HUES64 (cell line): ENCODE measurements around the gene PYM1.
A peak's percentile ranks its signal among the peaks of the same experiment; 100 is the strongest.
"Not testable (repeated sequence)": the region's sequence is repeated elsewhere in the genome, so short reads cannot be mapped to it uniquely, and the experiment has no call there.

Experiments used
- H3K27ac ChIP-seq: 2 replicates; pipeline ENCODE4 v1.7.0; 2013; ENCODE audit warnings: low read depth, low read length, inconsistent platforms
- H3K27me3 ChIP-seq: 2 replicates; pipeline ENCODE4 v1.6.1; 2013; ENCODE audit warnings: mild to moderate bottlenecking, low read length; ENCODE audit not compliant: insufficient read depth
- H3K36me3 ChIP-seq: 2 replicates; pipeline ENCODE4 v1.6.1; 2013; ENCODE audit warnings: mild to moderate bottlenecking, low read length; ENCODE audit not compliant: insufficient read depth
- H3K4me1 ChIP-seq: 2 replicates; pipeline ENCODE4 v1.6.1; 2013; ENCODE audit warnings: mild to moderate bottlenecking, low read length, moderate library complexity; ENCODE audit not compliant: insufficient read depth
- H3K4me3 ChIP-seq: 2 replicates; pipeline ENCODE4 v1.5.1; 2013; ENCODE audit warnings: mild to moderate bottlenecking, low read length, moderate library complexity
- H3K9ac ChIP-seq: 2 replicates; pipeline ENCODE4 v1.6.1; 2013; ENCODE audit warnings: mild to moderate bottlenecking, low read depth, low read length
- H3K9me3 ChIP-seq: 2 replicates; pipeline ENCODE4 v1.6.1; 2013; ENCODE audit warnings: low read depth, low read length; ENCODE audit not compliant: insufficient read depth
- WGBS: fragments of 150-250, 120-280 bp; methylation state at CpG from one replicate; pipeline ENCODE4 v1.1.7; 2013; ENCODE audit warnings: missing lambda C conversion rate; 5-methylcytosine and 5-hydroxymethylcytosine counted together

Gene PYM1

GRCh38 chr12:55908726-55909512, 18.8 kb downstream of the PYM1 start:
- WGBS, result 90% methylated on average over 7 of the region's 8 CpGs
- peaks cover 12% of the 10 kb centered on the region for H3K36me3 ChIP-seq
- H3K4me1 ChIP-seq, result peaks cover 6% of the 10 kb centered on the region; the same call in 1 of the 2 replicates
- H3K9me3 ChIP-seq, result no peaks in the 10 kb centered on the region
- H3K27ac ChIP-seq, result peak overlapping the region; percentile 36; the same call in 1 of the 2 replicates
- H3K4me3 ChIP-seq, result no peak overlapping the region
- no peaks in the 10 kb centered on the region for H3K27me3 ChIP-seq
- peak overlapping the region; percentile 19; the same call in 1 of the 2 replicates for H3K9ac ChIP-seq

- Histone ChIP-seq H3K4me1 (peaks cover 6% of the 10 kb centered on the region; the same call in 1 of the 2 replicates), H3K4me3 (no peak overlapping the region), H3K9me3 (no peaks in the 10 kb centered on the region), H3K9ac (no peak overlapping the region), H3K27me3 (no peaks in the 10 kb centered on the region), H3K36me3 (peaks cover 26% of the 10 kb centered on the region), H3K27ac (no peak overlapping the region)
- no CpG with 5 or more reads among the region's 1 CpG for WGBS
Observed at GRCh38 chr12:55906056-55906455, 21.6 kb downstream of the PYM1 start.

GRCh38 chr12:55901881-55902490, 25.7 kb downstream of the PYM1 start:
- peaks cover 39% of the 10 kb centered on the region for H3K36me3 ChIP-seq
- no peak overlapping the region for H3K27ac ChIP-seq
- WGBS, result 94% methylated on average over 7 of the region's 7 CpGs
- no peaks in the 10 kb centered on the region for H3K9me3 ChIP-seq
- no peaks in the 10 kb centered on the region for H3K4me1 ChIP-seq
- H3K27me3 ChIP-seq, result no peaks in the 10 kb centered on the region
- no peak overlapping the region for H3K9ac ChIP-seq
- no peak overlapping the region for H3K4me3 ChIP-seq

- no peaks in the 10 kb centered on the region for H3K4me1 ChIP-seq
- H3K27ac ChIP-seq, result no peak overlapping the region
- H3K36me3 ChIP-seq, result peaks cover 39% of the 10 kb centered on the region
- no peak overlapping the region for H3K4me3 ChIP-seq
- WGBS, result 95% methylated on average over 1 of the region's 2 CpGs
- H3K9me3 ChIP-seq, result no peaks in the 10 kb centered on the region
- H3K9ac ChIP-seq, result no peak overlapping the region
- no peaks in the 10 kb centered on the region for H3K27me3 ChIP-seq
Observed at GRCh38 chr12:55899082-55899481, 28.6 kb downstream of the PYM1 start.

DNA sequence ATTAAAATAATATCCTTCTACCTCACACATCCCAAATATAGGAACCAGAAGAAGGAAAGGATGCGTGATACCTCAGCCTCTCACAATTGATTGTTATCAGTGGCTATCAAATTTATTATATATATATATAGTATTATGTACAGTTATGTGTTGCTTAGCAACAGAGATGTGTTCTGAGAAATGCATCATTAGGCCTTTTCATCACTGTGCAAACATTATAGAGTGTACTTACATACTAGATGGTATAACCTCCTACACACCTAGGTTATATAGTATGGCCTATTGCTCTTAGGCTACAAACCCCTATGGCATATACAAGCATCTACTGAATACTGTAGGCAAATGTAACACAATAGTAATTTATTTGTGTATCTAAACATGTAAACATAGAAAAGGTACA, 34.0 kb downstream of the PYM1 start:
- no peaks in the 10 kb centered on the region for H3K27me3 ChIP-seq
- no peak overlapping the region for H3K9ac ChIP-seq
- H3K4me1 ChIP-seq, result no peaks in the 10 kb centered on the region
- no CpG with 5 or more reads among the region's 1 CpG for WGBS
- no peak overlapping the region for H3K27ac ChIP-seq
- H3K36me3 ChIP-seq, result no peaks in the 10 kb centered on the region
- no peak overlapping the region for H3K4me3 ChIP-seq
- 0 out of 2 replicates have a peak, but pooled peaks cover 2% of the 10 kb centered on the region for H3K9me3 ChIP-seq

- WGBS, result 91% methylated on average over 2 of the region's 4 CpGs
- no peak overlapping the region for H3K9ac ChIP-seq
- H3K27ac ChIP-seq, result no peak overlapping the region
- no peak overlapping the region for H3K4me3 ChIP-seq
- H3K9me3 ChIP-seq, result 0 out of 2 replicates have a peak, but pooled peaks cover 2% of the 10 kb centered on the region
- H3K36me3 ChIP-seq, result no peaks in the 10 kb centered on the region
- H3K4me1 ChIP-seq, result no peaks in the 10 kb centered on the region
- H3K27me3 ChIP-seq, result no peaks in the 10 kb centered on the region
Observed at GRCh38 chr12:55891310-55891709, 36.4 kb downstream of the PYM1 start.

DNA sequence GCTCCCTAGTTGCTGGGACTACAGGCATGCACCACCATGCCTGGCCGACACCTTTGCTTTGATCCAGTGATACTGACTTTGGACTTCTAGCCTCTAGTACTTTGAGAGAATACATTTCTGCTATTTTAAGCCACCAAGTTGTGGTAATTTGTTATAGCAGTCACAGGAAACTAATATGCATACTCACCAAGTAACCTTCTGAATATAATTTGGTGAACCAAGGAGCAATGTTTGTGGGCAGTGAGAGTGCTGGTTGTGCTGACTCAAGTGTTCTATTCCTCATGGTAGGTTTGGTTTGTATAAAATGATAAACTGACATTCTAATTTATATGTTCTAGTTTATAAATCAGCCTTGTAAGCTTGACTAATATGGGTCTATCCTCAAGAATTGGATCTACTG, 42.6 kb downstream of the PYM1 start:
- WGBS, result 95% methylated on average over 1 of the region's 1 CpG
- Histone ChIP-seq H3K36me3 (no peaks in the 10 kb centered on the region), H3K4me1 (no peaks in the 10 kb centered on the region), H3K27me3 (no peaks in the 10 kb centered on the region), H3K27ac (no peak overlapping the region), H3K9me3 (no peaks in the 10 kb centered on the region), H3K9ac (no peak overlapping the region), H3K4me3 (no peak overlapping the region)

DNA sequence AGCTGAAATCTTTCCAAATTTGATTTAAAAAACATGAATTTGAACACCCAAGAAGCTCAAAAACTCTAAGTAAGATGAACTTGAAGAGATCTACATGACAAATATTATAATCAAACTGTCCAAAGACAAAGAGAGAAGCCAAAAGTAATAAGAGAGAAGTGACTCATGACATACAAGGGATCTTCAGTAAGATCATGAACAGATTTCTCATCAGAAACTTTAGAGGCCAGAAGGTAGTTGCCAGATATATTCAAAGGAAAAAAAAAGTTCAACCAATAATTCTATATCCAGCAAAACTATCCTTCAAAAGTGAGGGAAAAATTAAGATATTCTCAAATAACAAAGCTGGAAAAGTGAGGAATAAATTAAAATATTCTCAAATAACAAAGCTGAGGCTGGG, 49.9 kb downstream of the PYM1 start:
- Histone ChIP-seq H3K27ac (no peak overlapping the region), H3K27me3 (no peaks in the 10 kb centered on the region), H3K36me3 (no peaks in the 10 kb centered on the region), H3K4me3 (no peak overlapping the region), H3K4me1 (peaks cover 17% of the 10 kb centered on the region), H3K9me3 (peaks cover 5% of the 10 kb centered on the region; the same call in 1 of the 2 replicates), H3K9ac (no peak overlapping the region)

DNA sequence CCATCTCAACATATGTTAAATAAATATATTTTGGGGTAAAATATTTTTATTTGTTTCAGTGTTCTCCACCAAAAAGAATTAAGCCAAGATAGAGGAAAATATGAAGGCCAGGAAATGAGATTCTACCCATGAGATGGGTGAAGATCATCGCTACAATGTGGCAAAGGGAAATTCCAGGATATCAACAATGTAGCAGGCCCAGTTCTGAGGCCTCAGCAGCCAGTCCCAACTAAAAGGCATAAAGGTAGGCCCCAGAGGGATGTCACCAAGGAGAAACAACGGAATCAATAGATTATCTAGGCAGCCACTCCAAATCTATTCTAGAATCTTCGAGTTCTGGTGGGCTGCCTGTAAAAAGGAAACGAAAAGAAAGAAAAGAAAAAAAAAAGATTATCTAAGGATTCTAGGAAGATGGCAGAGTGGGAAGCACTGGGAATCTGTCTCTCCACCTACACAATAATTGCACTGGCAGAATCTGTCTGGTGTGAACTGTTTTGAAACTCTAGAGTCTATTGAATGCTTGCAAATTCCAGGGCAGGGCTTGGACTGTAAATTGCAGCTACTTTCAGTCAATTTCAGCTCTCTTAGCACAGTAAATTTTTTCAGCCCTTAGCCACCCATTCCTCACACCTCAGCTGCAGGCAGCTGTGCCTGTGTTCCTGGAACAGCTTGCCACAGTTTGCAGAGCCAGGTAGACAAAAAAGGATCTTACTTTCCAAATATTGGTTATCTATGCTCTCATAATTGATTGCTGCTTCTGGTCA, 51.8 kb downstream of the PYM1 start:
- Histone ChIP-seq H3K27me3 (no peaks in the 10 kb centered on the region), H3K4me3 (no peak overlapping the region), H3K36me3 (no peaks in the 10 kb centered on the region), H3K4me1 (peaks cover 17% of the 10 kb centered on the region), H3K27ac (peak overlapping the region; percentile 7; the same call in 1 of the 2 replicates), H3K9ac (no peak overlapping the region), H3K9me3 (peaks cover 5% of the 10 kb centered on the region; the same call in 1 of the 2 replicates)
- 82% methylated on average over 3 of the region's 4 CpGs for WGBS

DNA sequence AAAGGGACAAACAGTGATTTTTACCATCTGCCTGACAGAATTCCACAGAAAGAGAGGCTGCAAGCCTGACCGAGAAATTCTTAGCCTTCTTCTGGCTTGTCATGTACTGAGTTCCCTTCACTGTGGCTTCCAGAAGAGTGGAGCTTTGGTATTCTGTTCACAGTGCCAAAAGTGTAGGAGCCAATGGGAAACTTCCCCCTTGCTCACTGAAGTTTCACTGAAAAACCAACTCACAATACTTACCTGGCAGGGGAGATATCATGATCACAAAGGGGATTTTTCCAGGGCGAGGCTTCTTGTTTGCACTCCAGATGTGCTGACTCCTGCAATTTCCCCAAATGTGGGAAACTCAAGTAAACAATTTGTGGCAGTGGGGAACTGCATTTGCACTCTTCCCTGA, 53.3 kb downstream of the PYM1 start:
- H3K4me1 ChIP-seq, result peaks cover 17% of the 10 kb centered on the region
- no peaks in the 10 kb centered on the region for H3K36me3 ChIP-seq
- no peak overlapping the region for H3K9ac ChIP-seq
- H3K9me3 ChIP-seq, result peaks cover 5% of the 10 kb centered on the region; the same call in 1 of the 2 replicates
- H3K27ac ChIP-seq, result no peak overlapping the region
- no peak overlapping the region for H3K4me3 ChIP-seq
- no peaks in the 10 kb centered on the region for H3K27me3 ChIP-seq
- 84% methylated on average over 2 of the region's 2 CpGs for WGBS

GRCh38 chr12:55866454-55867004, 61.2 kb downstream of the PYM1 start:
- H3K36me3 ChIP-seq, H3K27me3 ChIP-seq, H3K9me3 ChIP-seq, H3K4me3 ChIP-seq, H3K4me1 ChIP-seq, H3K9ac ChIP-seq, H3K27ac ChIP-seq: not testable (repeated sequence)
- WGBS, result 98% methylated on average over 3 of the region's 3 CpGs
